Activated naive CD8-positive, alpha-beta T cell treated with anti-CD3 and anti-CD28 coated beads, Interleukin-2, amount 10 ng/mL, durations not matched to agents 7 days and 5 days (primary cell): Measurements from ENCODE around the gene BMP3. TPM values are rescaled to one million over a fixed set of nuclear protein-coding genes. Genes with fewer than 3 reads are reported as not detected.

Experiments used
- ATAC-seq: fragments of 150-1000 bp; cut with Tn5 transposase; one replicate; pipeline ENCODE4 v1.10.0; 2021; ENCODE audit warnings: low read depth, moderate library complexity
- POLR2A ChIA-PET: fragments of 350-600 bp; sonication (Branson Sonifier 250); formaldehyde crosslinking; loops from one replicate; lab custom pipeline; 2021; ENCODE audit warnings: antibody characterized with exemption; lab: Charles Lee
- DNase-seq: peaks from one replicate; pipeline ENCODE4 v3.0.0; 2021
- H3K27ac Mint-ChIP-seq: one replicate; pipeline ENCODE4 v1.8.0; 2022; ENCODE audit warnings: mild to moderate bottlenecking, mixed read lengths
- H3K27me3 Mint-ChIP-seq: one replicate; pipeline ENCODE4 v1.8.0; 2022; ENCODE audit warnings: mild to moderate bottlenecking, moderate library complexity, mixed read lengths
- H3K36me3 Mint-ChIP-seq: one replicate; pipeline ENCODE4 v1.8.0; 2021; ENCODE audit warnings: mild to moderate bottlenecking, mixed read lengths
- H3K4me1 Mint-ChIP-seq: one replicate; pipeline ENCODE4 v1.8.0; 2021; ENCODE audit warnings: mixed read lengths
- H3K4me3 Mint-ChIP-seq: one replicate; pipeline ENCODE4 v1.8.0; 2022; ENCODE audit warnings: mild to moderate bottlenecking, moderate library complexity, mixed read lengths
- H3K9me3 Mint-ChIP-seq: one replicate; pipeline ENCODE4 v1.8.0; 2021; ENCODE audit warnings: mixed read lengths
- total RNA-seq, 2 experiments: library from RNA; stranded (reverse); gene quantifications; one replicate each; pipeline ENCODE4 v1.2.3, GENCODE V29; 2021

BMP3 gene
- total RNA-seq, 2 experiments from 2014 or later: not detected

DNA sequence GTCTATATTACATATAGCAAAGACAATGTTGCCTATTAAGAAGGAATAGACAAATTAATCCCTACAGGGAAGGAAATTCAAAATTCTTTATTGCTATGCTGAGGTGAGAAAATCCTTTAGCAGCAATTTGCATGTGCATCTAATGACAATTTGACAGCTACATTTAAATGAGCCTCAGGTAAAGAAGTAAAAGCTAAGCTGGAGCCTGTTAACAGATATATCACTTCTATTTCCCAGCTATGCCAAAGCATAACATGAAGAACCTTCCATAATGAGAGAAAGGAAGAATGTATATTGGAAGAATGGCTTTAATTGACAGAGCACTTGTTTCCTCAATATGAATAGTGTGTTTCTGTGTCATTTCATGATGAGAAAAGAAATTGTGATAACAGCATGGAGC, 71.6 kb downstream of the BMP3 start:
- no peak overlapping the region for H3K4me3 Mint-ChIP-seq

DNA sequence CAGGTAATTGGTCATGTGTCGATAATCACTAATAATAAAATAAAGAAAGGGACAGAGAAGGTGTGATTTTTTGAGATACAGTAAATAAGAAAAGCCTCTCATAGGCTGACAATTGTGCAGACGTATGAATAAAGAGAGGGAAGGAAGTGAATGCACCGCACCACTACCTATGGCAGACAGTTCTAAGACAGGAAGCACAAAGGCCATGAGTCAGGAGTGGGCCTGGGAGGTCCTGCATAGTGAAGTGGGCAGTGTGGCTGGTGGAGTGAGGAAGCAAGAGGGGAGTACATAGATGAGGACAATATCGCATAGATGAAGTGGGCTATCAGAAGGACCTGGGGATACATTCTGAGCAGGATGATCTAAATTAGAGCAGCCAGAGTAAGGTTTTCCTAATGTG, 75.6 kb downstream of the BMP3 start:
- POLR2A ChIA-PET: no interaction called here
- H3K4me3 Mint-ChIP-seq: no peak overlapping the region
- no peak overlapping the region for H3K27ac Mint-ChIP-seq
- no peak for ATAC-seq
- no peaks in the 10 kb centered on the region for H3K27me3 Mint-ChIP-seq
- no peaks in the 10 kb centered on the region for H3K9me3 Mint-ChIP-seq
- peaks cover 2% of the 10 kb centered on the region for H3K4me1 Mint-ChIP-seq
- no peaks in the 10 kb centered on the region for H3K36me3 Mint-ChIP-seq
- no peak for DNase-seq

More for the DNA sequence above, 71.6 kb downstream of the BMP3 start:
- H3K27me3 Mint-ChIP-seq: no peaks in the 10 kb centered on the region
- ATAC-seq (no peak), DNase-seq (no peak)
- H3K9me3 Mint-ChIP-seq: peaks cover 2% of the 10 kb centered on the region
- no peak overlapping the region for H3K27ac Mint-ChIP-seq
- H3K4me1 Mint-ChIP-seq: peaks cover 2% of the 10 kb centered on the region
- no peaks in the 10 kb centered on the region for H3K36me3 Mint-ChIP-seq
- POLR2A ChIA-PET: no interaction called here

Other genes with a start within 250 kb of the BMP3 start
- gene PRKG2, start 184.5 kb downstream of the BMP3 start, total RNA-seq: 1 to 10 TPM; 1.1 to 1.2 TPM